Thymus (tissue), 11 donors: ENCODE measurements around the gene H19. TPM values are rescaled to one million over a fixed set of nuclear protein-coding genes. Genes with fewer than 3 reads are reported as not detected.

Experiments
- DNase-seq, 9 donors: peaks; one replicate each; pipeline ENCODE4 v3.0.0-alpha.2; 2013; ENCODE audit warnings: low spot score in 9 of 9, low read depth in 6 of 9, missing footprints in 1 of 9
- H3K27ac ChIP-seq, 2 donors: one replicate each; pipeline ENCODE4 v1.5.1; 2013; ENCODE audit warnings: control low read depth in 1 of 2, low read depth in 1 of 2, low read length in 1 of 2, mild to moderate bottlenecking in 1 of 2, moderate library complexity in 1 of 2
- H3K27me3 ChIP-seq, 2 donors: one replicate each; pipeline ENCODE4 v1.5.1; 2013; ENCODE audit warnings: low read length in 1 of 2; ENCODE audit not compliant: control insufficient read depth in 2 of 2, insufficient read depth in 1 of 2
- H3K36me3 ChIP-seq, 2 donors: one replicate each; pipeline ENCODE4 v1.5.1; 2013; ENCODE audit warnings: low read length in 1 of 2, mild to moderate bottlenecking in 1 of 2, moderate library complexity in 1 of 2; ENCODE audit not compliant: control insufficient read depth in 2 of 2, insufficient read depth in 2 of 2
- H3K4me1 ChIP-seq, 2 donors: one replicate each; pipeline ENCODE4 v1.5.1; 2013; ENCODE audit warnings: low read length in 2 of 2; ENCODE audit not compliant: control insufficient read depth in 2 of 2, insufficient read depth in 2 of 2
- H3K4me3 ChIP-seq, 2 donors: one replicate each; pipeline ENCODE4 v1.5.1; 2013; ENCODE audit warnings: low read length in 2 of 2, control low read depth in 1 of 2, mild to moderate bottlenecking in 1 of 2
- H3K9me3 ChIP-seq, 2 donors: one replicate each; pipeline ENCODE4 v1.5.1; 2013; ENCODE audit warnings: low read length in 1 of 2, mild to moderate bottlenecking in 1 of 2; ENCODE audit not compliant: control insufficient read depth in 2 of 2, insufficient read depth in 1 of 2
- WGBS: extraction: QIAGEN DNeasy Blood & Tissue Kit; methylation state at CpG from one replicate; pipeline ENCODE4 v1.1.7; 2013; 5-methylcytosine and 5-hydroxymethylcytosine counted together
- polyA plus RNA-seq: library from polyadenylated mRNA; stranded (reverse); fragments of 200-250 nt; gene quantifications from one replicate; pipeline ENCODE4 v1.2.3, GENCODE V29; 2013
- total RNA-seq: library from RNA; stranded (reverse); fragments of 120-200 nt; gene quantifications from one replicate; pipeline ENCODE4 v1.2.4, GENCODE V29; 2013
- donor health status: healthy.

Gene H19
- total and polyA plus RNA-seq, 2 donors: 102 to 413 TPM

GRCh38 chr11:1947592-1948237, 49.9 kb downstream of the H19 start:
- H3K27ac ChIP-seq: no peak overlapping the region
- no peak overlapping the region for H3K4me3 ChIP-seq
- H3K36me3 ChIP-seq: no peaks in the 10 kb centered on the region
- DNase-seq: no peak
- no peaks in the 10 kb centered on the region for H3K9me3 ChIP-seq
- peaks cover 0 to under 1% of the 10 kb centered on the region in 2 donors for H3K4me1 ChIP-seq
- no peaks in the 10 kb centered on the region for H3K27me3 ChIP-seq
- no CpG with 5 or more reads among the region's 36 CpGs for WGBS

GRCh38 chr11:1946812-1947484, 50.7 kb downstream of the H19 start, which contains the start of gene MRPL23:
MRPL23 (plus strand) TSS chr11:1947332; CDS start chr11:1947363, 31 bp downstream.
- no peaks in the 10 kb centered on the region for H3K36me3 ChIP-seq
- WGBS: no CpG with 5 or more reads among the region's 85 CpGs
- H3K4me1 ChIP-seq: peaks cover 0 to 8% of the 10 kb centered on the region in 2 donors
- H3K4me3 ChIP-seq: no peak within 1 kb of the TSS
- DNase-seq: no peak
- no peak within 1 kb of the TSS for H3K27ac ChIP-seq
- H3K9me3 ChIP-seq: no peaks in the 10 kb centered on the region
- no peaks in the 10 kb centered on the region for H3K27me3 ChIP-seq

Other genes starting within 250 kb of the H19 start
- gene IFITM10, start 247.2 kb downstream of the H19 start, total RNA-seq: 0.14 TPM
- gene IFITM10, start 247.2 kb downstream of the H19 start, polyA plus RNA-seq: 0.80 TPM
- 97.4 TPM for gene CTSD, start 233.9 kb downstream of the H19 start, total RNA-seq
- gene CTSD, start 233.9 kb downstream of the H19 start, polyA plus RNA-seq: 487 TPM
- gene SYT8, start 162.9 kb downstream of the H19 start, total RNA-seq: 0.71 TPM
- gene SYT8, start 162.9 kb downstream of the H19 start, polyA plus RNA-seq: 9.8 TPM
- 4.5 TPM for gene TNNI2, start 158.9 kb downstream of the H19 start, total RNA-seq
- 13.4 TPM for gene TNNI2, start 158.9 kb downstream of the H19 start, polyA plus RNA-seq
- 179 TPM for gene LSP1, start 144.8 kb downstream of the H19 start, total RNA-seq
- gene LSP1, start 144.8 kb downstream of the H19 start, polyA plus RNA-seq: 138 TPM
- not detected for gene PRR33, start 105.9 kb downstream of the H19 start, total RNA-seq
- 0.18 TPM for gene PRR33, start 105.9 kb downstream of the H19 start, polyA plus RNA-seq
- 15.8 TPM for gene TNNT3, start 78.1 kb downstream of the H19 start, total RNA-seq
- gene TNNT3, start 78.1 kb downstream of the H19 start, polyA plus RNA-seq: 44.9 TPM
- 62.8 TPM for gene MRPL23, start 50.5 kb downstream of the H19 start, total RNA-seq
- gene MRPL23, start 50.5 kb downstream of the H19 start, polyA plus RNA-seq: 75.9 TPM
- 38.2 TPM for gene IGF2, start 141.5 kb upstream of the H19 start, total RNA-seq
- gene IGF2, start 141.5 kb upstream of the H19 start, polyA plus RNA-seq: 7.2 TPM
- gene INS, start 163.4 kb upstream of the H19 start, total RNA-seq: 0.42 TPM
- 2.4 TPM for gene INS, start 163.4 kb upstream of the H19 start, polyA plus RNA-seq
- 0.14 TPM for gene TH, start 174.0 kb upstream of the H19 start, total RNA-seq
- gene TH, start 174.0 kb upstream of the H19 start, polyA plus RNA-seq: 0.46 TPM